GM23338 (cell line): ENCODE measurements around the gene MEGF11. TPM values are rescaled to one million over a fixed set of nuclear protein-coding genes. Genes with fewer than 3 reads are reported as not detected.

ENCODE experiments used
- ATAC-seq: fragments of 200-7000 bp; cut with Tn5 transposase; 3 replicates; pipeline ENCODE4 v1.9.1; 2020
- DNase-seq: peaks from one replicate; pipeline ENCODE4 v3.0.0-alpha.2; 2015; ENCODE audit warnings: low spot score
- H2AFZ ChIP-seq: fragments of 200-600 bp; sonication (generic); 2 replicates; pipeline ENCODE4 v1.8.0; 2016; ENCODE audit warnings: antibody characterized with exemption, mild to moderate bottlenecking, moderate library complexity
- H3F3A ChIP-seq: fragments of 200-600 bp; sonication (generic); replicated peaks from 2 replicates; pipeline ENCODE4 v1.8.0; 2017; ENCODE audit warnings: antibody characterized with exemption, mixed run types, low read depth
- H3K27ac ChIP-seq: fragments of 200-600 bp; sonication (generic); 2 replicates; pipeline ENCODE4 v1.6.1; 2016; ENCODE audit warnings: low read depth
- H3K27me3 ChIP-seq: fragments of 200-600 bp; sonication (generic); 2 replicates; pipeline ENCODE4 v1.8.0; 2016; ENCODE audit warnings: mild to moderate bottlenecking, mixed run types, moderate library complexity; ENCODE audit not compliant: insufficient read depth
- H3K36me3 ChIP-seq: fragments of 200-600 bp; sonication (generic); 2 replicates; pipeline ENCODE4 v1.8.0; 2016; ENCODE audit warnings: mild to moderate bottlenecking; ENCODE audit not compliant: insufficient read depth
- H3K4me1 ChIP-seq: fragments of 200-600 bp; sonication (generic); 2 replicates; pipeline ENCODE4 v1.8.0; 2016; ENCODE audit warnings: mild to moderate bottlenecking, moderate library complexity; ENCODE audit not compliant: insufficient read depth
- H3K4me2 ChIP-seq: fragments of 200-600 bp; sonication (generic); 2 replicates; pipeline ENCODE4 v1.7.1; 2017; ENCODE audit warnings: mixed run types
- H3K4me3 ChIP-seq: fragments of 200-600 bp; sonication (generic); 2 replicates; pipeline ENCODE4 v1.6.1; 2016; ENCODE audit warnings: mixed run types
- H3K79me2 ChIP-seq: fragments of 200-600 bp; sonication (generic); replicated peaks from 2 replicates; pipeline ENCODE4 v1.8.0; 2017; ENCODE audit warnings: mild to moderate bottlenecking; ENCODE audit not compliant: insufficient read depth
- H3K9me2 ChIP-seq: fragments of 200-600 bp; sonication (generic); 2 replicates; pipeline ENCODE4 v1.8.0; 2017; ENCODE audit not compliant: insufficient read depth
- H4K20me1 ChIP-seq: fragments of 200-600 bp; sonication (generic); replicated peaks from 2 replicates; pipeline ENCODE4 v1.8.0; 2017; ENCODE audit warnings: mild to moderate bottlenecking; ENCODE audit not compliant: insufficient read depth
- H3K27ac Mint-ChIP-seq: 2 replicates; pipeline ENCODE4 v1.8.0; 2020; ENCODE audit warnings: inconsistent platforms, mild to moderate bottlenecking, moderate library complexity, mixed read lengths
- H3K27me3 Mint-ChIP-seq: 3 replicates; pipeline ENCODE4 v1.8.0; 2022; ENCODE audit warnings: low read depth, mild to moderate bottlenecking, moderate library complexity, mixed read lengths, inconsistent platforms; ENCODE audit not compliant: insufficient read depth, poor library complexity
- H3K36me3 Mint-ChIP-seq: 3 replicates; pipeline ENCODE4 v1.8.0; 2021; ENCODE audit warnings: low read depth, mild to moderate bottlenecking, inconsistent platforms, moderate library complexity, mixed read lengths
- H3K4me1 Mint-ChIP-seq: 3 replicates; pipeline ENCODE4 v1.8.0; 2020; ENCODE audit warnings: mild to moderate bottlenecking, inconsistent platforms, mixed read lengths
- H3K4me3 Mint-ChIP-seq: 3 replicates; pipeline ENCODE4 v1.8.0; 2021; ENCODE audit warnings: moderate library complexity, mild to moderate bottlenecking, inconsistent platforms, mixed read lengths
- H3K9me3 Mint-ChIP-seq: 3 replicates; pipeline ENCODE4 v1.8.0; 2020; ENCODE audit warnings: moderate library complexity, mild to moderate bottlenecking, inconsistent platforms, mixed read lengths
- CREB1 ChIP-seq: fragments of 250-450 bp; sonication (Bioruptor Pico); IDR thresholded peaks from 2 replicates; pipeline ENCODE4 v1.5.0; 2020; ENCODE audit warnings: low read depth, mild to moderate bottlenecking, moderate library complexity
- EZH2 ChIP-seq: fragments of 200-600 bp; sonication (generic); IDR thresholded peaks from one replicate; pipeline ENCODE4 v1.8.0; 2017; ENCODE audit warnings: antibody characterized with exemption, mild to moderate bottlenecking, low read depth; ENCODE audit not compliant: unreplicated experiment
- EZH2phosphoT487 ChIP-seq: fragments of 200-600 bp; sonication (generic); IDR thresholded peaks from one replicate; pipeline ENCODE4 v1.8.1; 2018; ENCODE audit warnings: antibody characterized with exemption; ENCODE audit not compliant: unreplicated experiment
- JUNB ChIP-seq: IDR thresholded peaks from one replicate; pipeline ENCODE4 v1.6.1; 2016; ENCODE audit warnings: antibody characterized with exemption; ENCODE audit not compliant: unreplicated experiment
- NANOG ChIP-seq: IDR thresholded peaks from 2 replicates; pipeline ENCODE4 v1.6.1; 2016; ENCODE audit warnings: antibody characterized with exemption, borderline replicate concordance
- POLR2AphosphoS5 ChIP-seq: IDR thresholded peaks from 2 replicates; pipeline ENCODE4 v1.6.1; 2016; ENCODE audit warnings: antibody characterized with exemption, low read depth
- REST ChIP-seq: IDR thresholded peaks from one replicate; pipeline ENCODE4 v1.6.1; 2018; ENCODE audit warnings: antibody characterized with exemption; ENCODE audit not compliant: unreplicated experiment
- STAT1 ChIP-seq: IDR thresholded peaks from one replicate; pipeline ENCODE4 v1.6.1; 2016; ENCODE audit warnings: antibody characterized with exemption; ENCODE audit not compliant: unreplicated experiment
- ZNF114 ChIP-seq: fragments of 250-450 bp; sonication (Bioruptor Pico); IDR thresholded peaks from 2 replicates; pipeline ENCODE4 v1.5.0; 2020; ENCODE audit warnings: mild to moderate bottlenecking, moderate library complexity
- ZNF331 ChIP-seq: fragments of 250-450 bp; sonication (Bioruptor Pico); IDR thresholded peaks from 2 replicates; pipeline ENCODE4 v1.5.0; 2020; ENCODE audit warnings: low read depth, mild to moderate bottlenecking, moderate library complexity
- polyA plus RNA-seq: library from polyadenylated mRNA; unstranded; fragments of >200 nt; fragmentation: Nextera tagmentation; extraction: Ambion mirVana; gene quantifications from 2 replicates; pipeline ENCODE4 v1.2.1, GENCODE V29; 2016
- total RNA-seq: library from RNA; depleted of rRNA; stranded (reverse); fragments of >200 nt; shearing (Covaris generic); gene quantifications from 2 replicates; pipeline ENCODE4 v1.2.3, GENCODE V29; 2014
- TF ChIP-seq, protein P1 (sequence below): IDR thresholded peaks from 2 replicates; pipeline ENCODE4 v1.6.1; 2016; ENCODE audit warnings: antibody characterized with exemption
- TF ChIP-seq, protein P2 (sequence below): fragments of 250-450 bp; sonication (Bioruptor Pico); IDR thresholded peaks from 2 replicates; pipeline ENCODE4 v1.5.0; 2020; ENCODE audit warnings: mild to moderate bottlenecking, moderate library complexity
- TF ChIP-seq, protein P3 (sequence below), 2 experiments: fragments of 200-600 bp in 1 of 2; sonication (generic) in 1 of 2; conservative IDR thresholded peaks; 2 replicates each; pipeline versions ENCODE4 v1.5.1 to v1.6.1; 2016 to 2017; ENCODE audit warnings: antibody characterized with exemption in 2 of 2, low read depth in 2 of 2, mild to moderate bottlenecking in 2 of 2, moderate library complexity in 1 of 2

The MEGF11 gene
- total and polyA plus RNA-seq, 2 experiments from 2014 or later: 1.3 to 1.9 TPM

GRCh38 chr15:65912235-65912634 is 341.3 kb downstream of the MEGF11 start:
- Mint-ChIP-seq H3K4me1 (peaks cover 11% of the 10 kb centered on the region; the same call in 2 of the 3 replicates), H3K27ac (no peak overlapping the region), H3K27me3 (peaks cover 4% of the 10 kb centered on the region), H3K9me3 (no peaks in the 10 kb centered on the region), H3K36me3 (peaks cover 5% of the 10 kb centered on the region; the same call in 1 of the 3 replicates), H3K4me3 (no peak overlapping the region)
- Histone ChIP-seq H3K4me1 (no peaks in the 10 kb centered on the region), H2AFZ (no peak overlapping the region), H3K4me3 (no peak overlapping the region), H3K4me2 (no peak overlapping the region), H3K9me2 (no peaks in the 10 kb centered on the region), H4K20me1 (0 out of 2 replicates have a peak, but pooled peaks cover 2% of the 10 kb centered on the region), H3F3A (no peaks in the 10 kb centered on the region), H3K36me3 (peaks cover 3% of the 10 kb centered on the region; the same call in 1 of the 2 replicates), H3K27me3 (no peaks in the 10 kb centered on the region), H3K79me2 (no peaks in the 10 kb centered on the region), H3K27ac (no peak overlapping the region)
- ATAC-seq (no peak), DNase-seq (no peak)
- TF ChIP-seq JUNB: no peak
- no peak for TF ChIP-seq POLR2AphosphoS5
- TF ChIP-seq EZH2phosphoT487: no peak
- TF ChIP-seq CREB1 (CRISPR knock-in tag): no peak
- no peak for TF ChIP-seq NANOG
- no peak for TF ChIP-seq STAT1
- no peak for TF ChIP-seq REST
- TF ChIP-seq, protein P1, sequence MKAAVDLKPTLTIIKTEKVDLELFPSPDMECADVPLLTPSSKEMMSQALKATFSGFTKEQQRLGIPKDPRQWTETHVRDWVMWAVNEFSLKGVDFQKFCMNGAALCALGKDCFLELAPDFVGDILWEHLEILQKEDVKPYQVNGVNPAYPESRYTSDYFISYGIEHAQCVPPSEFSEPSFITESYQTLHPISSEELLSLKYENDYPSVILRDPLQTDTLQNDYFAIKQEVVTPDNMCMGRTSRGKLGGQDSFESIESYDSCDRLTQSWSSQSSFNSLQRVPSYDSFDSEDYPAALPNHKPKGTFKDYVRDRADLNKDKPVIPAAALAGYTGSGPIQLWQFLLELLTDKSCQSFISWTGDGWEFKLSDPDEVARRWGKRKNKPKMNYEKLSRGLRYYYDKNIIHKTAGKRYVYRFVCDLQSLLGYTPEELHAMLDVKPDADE: no peak
- no peak for TF ChIP-seq EZH2
- no peak for TF ChIP-seq ZNF114 (CRISPR knock-in tag)
- no peak for TF ChIP-seq ZNF331
- TF ChIP-seq, protein P2, sequence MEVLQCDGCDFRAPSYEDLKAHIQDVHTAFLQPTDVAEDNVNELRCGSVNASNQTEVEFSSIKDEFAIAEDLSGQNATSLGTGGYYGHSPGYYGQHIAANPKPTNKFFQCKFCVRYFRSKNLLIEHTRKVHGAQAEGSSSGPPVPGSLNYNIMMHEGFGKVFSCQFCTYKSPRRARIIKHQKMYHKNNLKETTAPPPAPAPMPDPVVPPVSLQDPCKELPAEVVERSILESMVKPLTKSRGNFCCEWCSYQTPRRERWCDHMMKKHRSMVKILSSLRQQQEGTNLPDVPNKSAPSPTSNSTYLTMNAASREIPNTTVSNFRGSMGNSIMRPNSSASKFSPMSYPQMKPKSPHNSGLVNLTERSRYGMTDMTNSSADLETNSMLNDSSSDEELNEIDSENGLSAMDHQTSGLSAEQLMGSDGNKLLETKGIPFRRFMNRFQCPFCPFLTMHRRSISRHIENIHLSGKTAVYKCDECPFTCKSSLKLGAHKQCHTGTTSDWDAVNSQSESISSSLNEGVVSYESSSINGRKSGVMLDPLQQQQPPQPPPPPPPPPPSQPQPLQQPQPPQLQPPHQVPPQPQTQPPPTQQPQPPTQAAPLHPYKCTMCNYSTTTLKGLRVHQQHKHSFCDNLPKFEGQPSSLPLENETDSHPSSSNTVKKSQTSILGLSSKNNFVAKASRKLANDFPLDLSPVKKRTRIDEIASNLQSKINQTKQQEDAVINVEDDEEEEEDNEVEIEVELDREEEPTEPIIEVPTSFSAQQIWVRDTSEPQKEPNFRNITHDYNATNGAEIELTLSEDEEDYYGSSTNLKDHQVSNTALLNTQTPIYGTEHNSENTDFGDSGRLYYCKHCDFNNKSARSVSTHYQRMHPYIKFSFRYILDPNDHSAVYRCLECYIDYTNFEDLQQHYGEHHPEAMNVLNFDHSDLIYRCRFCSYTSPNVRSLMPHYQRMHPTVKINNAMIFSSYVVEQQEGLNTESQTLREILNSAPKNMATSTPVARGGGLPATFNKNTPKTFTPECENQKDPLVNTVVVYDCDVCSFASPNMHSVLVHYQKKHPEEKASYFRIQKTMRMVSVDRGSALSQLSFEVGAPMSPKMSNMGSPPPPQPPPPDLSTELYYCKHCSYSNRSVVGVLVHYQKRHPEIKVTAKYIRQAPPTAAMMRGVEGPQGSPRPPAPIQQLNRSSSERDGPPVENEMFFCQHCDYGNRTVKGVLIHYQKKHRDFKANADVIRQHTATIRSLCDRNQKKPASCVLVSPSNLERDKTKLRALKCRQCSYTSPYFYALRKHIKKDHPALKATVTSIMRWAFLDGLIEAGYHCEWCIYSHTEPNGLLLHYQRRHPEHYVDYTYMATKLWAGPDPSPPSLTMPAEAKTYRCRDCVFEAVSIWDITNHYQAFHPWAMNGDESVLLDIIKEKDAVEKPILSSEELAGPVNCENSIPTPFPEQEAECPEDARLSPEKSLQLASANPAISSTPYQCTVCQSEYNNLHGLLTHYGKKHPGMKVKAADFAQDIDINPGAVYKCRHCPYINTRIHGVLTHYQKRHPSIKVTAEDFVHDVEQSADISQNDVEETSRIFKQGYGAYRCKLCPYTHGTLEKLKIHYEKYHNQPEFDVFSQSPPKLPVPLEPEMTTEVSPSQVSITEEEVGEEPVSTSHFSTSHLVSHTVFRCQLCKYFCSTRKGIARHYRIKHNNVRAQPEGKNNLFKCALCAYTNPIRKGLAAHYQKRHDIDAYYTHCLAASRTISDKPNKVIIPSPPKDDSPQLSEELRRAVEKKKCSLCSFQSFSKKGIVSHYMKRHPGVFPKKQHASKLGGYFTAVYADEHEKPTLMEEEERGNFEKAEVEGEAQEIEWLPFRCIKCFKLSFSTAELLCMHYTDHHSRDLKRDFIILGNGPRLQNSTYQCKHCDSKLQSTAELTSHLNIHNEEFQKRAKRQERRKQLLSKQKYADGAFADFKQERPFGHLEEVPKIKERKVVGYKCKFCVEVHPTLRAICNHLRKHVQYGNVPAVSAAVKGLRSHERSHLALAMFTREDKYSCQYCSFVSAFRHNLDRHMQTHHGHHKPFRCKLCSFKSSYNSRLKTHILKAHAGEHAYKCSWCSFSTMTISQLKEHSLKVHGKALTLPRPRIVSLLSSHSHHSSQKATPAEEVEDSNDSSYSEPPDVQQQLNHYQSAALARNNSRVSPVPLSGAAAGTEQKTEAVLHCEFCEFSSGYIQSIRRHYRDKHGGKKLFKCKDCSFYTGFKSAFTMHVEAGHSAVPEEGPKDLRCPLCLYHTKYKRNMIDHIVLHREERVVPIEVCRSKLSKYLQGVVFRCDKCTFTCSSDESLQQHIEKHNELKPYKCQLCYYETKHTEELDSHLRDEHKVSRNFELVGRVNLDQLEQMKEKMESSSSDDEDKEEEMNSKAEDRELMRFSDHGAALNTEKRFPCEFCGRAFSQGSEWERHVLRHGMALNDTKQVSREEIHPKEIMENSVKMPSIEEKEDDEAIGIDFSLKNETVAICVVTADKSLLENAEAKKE: no peak
- TF ChIP-seq, protein P3, sequence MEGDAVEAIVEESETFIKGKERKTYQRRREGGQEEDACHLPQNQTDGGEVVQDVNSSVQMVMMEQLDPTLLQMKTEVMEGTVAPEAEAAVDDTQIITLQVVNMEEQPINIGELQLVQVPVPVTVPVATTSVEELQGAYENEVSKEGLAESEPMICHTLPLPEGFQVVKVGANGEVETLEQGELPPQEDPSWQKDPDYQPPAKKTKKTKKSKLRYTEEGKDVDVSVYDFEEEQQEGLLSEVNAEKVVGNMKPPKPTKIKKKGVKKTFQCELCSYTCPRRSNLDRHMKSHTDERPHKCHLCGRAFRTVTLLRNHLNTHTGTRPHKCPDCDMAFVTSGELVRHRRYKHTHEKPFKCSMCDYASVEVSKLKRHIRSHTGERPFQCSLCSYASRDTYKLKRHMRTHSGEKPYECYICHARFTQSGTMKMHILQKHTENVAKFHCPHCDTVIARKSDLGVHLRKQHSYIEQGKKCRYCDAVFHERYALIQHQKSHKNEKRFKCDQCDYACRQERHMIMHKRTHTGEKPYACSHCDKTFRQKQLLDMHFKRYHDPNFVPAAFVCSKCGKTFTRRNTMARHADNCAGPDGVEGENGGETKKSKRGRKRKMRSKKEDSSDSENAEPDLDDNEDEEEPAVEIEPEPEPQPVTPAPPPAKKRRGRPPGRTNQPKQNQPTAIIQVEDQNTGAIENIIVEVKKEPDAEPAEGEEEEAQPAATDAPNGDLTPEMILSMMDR (conservative IDR thresholded peaks at IDR 0.05; ENCODE audit: low read depth in 2 of 2): no peak
